22Rv1 (cell line): ENCODE measurements around the gene DYNLT3.

Experiments
- H3K27ac ChIP-seq: fragments of 450-650 bp; 2 replicates; pipeline ENCODE4 v1.5.1; 2017
- ZFX ChIP-seq: fragments of 450-650 bp; IDR thresholded peaks from 2 replicates; pipeline ENCODE4 v1.6.1; 2017; ENCODE audit warnings: antibody characterized with exemption, borderline replicate concordance
- TF ChIP-seq, protein P1 (sequence below): fragments of 450-650 bp; IDR thresholded peaks from 2 replicates; pipeline ENCODE4 v1.5.1; 2017; ENCODE audit warnings: mild to moderate bottlenecking

The DYNLT3 gene

DNA sequence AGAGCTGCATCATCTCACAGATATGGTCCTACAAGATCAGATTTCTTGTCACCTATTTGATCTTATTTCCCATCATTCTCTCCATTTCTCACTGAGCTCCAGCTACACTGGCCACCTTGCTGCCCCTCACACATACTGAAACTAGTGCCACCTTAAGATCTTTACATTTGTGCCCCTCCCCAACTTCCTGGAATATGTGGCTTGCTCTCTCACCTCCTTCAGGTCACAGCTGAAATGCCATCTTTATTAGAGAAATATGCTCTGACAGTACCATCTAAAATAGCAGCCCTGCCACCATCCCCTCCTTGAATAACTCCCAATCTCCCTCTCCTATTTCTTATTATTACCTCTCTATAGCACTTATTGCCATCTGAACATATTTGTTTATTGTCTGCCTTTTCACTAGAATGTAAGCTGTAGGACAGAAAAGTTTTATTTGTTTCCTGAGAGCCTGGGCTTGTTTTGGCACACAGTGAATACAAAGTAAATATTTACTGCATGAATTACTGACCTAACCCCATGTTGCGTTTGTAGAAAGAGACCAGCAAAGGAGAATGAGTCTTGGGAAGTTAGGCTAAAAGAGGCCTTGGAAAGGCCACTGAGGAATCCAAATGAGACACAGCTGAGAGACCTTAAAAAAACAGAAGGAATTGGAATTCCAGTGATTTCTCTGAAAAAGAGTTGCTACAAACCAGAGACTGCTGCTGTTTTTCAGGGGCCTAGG is 22.7 kb downstream of the DYNLT3 start:
- no peak for TF ChIP-seq ZFX
- TF ChIP-seq, protein P1, sequence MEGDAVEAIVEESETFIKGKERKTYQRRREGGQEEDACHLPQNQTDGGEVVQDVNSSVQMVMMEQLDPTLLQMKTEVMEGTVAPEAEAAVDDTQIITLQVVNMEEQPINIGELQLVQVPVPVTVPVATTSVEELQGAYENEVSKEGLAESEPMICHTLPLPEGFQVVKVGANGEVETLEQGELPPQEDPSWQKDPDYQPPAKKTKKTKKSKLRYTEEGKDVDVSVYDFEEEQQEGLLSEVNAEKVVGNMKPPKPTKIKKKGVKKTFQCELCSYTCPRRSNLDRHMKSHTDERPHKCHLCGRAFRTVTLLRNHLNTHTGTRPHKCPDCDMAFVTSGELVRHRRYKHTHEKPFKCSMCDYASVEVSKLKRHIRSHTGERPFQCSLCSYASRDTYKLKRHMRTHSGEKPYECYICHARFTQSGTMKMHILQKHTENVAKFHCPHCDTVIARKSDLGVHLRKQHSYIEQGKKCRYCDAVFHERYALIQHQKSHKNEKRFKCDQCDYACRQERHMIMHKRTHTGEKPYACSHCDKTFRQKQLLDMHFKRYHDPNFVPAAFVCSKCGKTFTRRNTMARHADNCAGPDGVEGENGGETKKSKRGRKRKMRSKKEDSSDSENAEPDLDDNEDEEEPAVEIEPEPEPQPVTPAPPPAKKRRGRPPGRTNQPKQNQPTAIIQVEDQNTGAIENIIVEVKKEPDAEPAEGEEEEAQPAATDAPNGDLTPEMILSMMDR: no peak
- peak overlapping the region; percentile 41 for H3K27ac ChIP-seq

DNA sequence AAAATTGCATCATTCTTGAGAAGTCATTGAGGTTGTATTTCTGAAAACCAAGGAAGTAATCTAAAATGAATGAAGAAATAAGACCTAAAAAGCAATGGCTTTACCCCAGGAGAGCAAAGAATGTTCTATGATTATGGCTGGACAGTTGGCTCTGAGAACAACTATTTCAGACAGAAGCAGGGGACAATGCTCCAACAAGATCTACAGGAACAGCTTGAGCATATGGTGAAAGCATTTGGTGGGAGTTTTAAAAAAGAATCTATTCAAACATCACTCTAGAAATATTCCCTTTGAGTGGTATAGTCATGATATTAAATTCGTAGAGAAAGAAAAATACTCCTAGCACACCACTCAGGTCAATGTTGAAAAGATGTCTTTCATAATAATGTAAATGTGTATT is 26.7 kb downstream of the DYNLT3 start:
- TF ChIP-seq, protein P1: no peak
- TF ChIP-seq ZFX: no peak
- no peak overlapping the region for H3K27ac ChIP-seq

DNA sequence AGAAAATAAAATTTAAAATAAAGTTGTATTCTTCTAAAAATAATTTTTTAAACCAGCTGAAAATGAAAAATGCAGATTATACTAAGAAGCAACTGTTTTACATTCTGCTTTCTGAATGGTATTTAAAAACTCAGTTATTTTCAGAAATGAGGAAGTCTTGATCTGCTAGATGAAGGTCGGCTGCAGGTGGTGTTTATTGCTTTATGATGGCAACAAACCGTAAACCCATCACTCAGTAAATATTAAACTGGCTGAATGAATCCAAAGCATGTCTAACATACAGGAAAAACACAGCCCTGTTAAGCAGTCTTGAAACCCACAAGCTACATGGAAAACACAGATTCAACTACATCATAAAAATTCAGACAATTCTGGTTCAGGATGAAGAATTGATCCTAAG is 29.3 kb downstream of the DYNLT3 start:
- H3K27ac ChIP-seq: no peak overlapping the region
- no peak for TF ChIP-seq ZFX
- TF ChIP-seq, protein P1: no peak

DNA sequence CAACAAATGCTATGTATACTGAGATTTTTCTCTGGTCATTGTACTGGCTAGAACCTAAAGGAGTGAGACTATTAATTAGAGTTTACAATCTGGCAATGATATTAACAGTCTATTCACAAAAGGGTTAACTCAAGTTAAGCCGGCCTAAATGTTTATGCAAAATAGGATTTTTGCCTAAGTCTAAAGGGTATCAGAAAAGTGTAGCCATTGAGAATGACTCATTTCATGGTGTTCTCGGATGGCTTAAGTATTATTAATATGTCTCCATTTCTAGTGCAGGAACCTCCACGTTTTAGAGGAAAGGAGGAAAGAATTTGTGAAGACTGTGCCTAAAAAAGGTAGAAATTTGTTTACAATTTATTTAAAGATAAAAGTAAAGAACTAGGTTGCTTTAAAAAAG is 29.8 kb downstream of the DYNLT3 start:
- TF ChIP-seq, protein P1: no peak
- no peak for TF ChIP-seq ZFX
- H3K27ac ChIP-seq: no peak overlapping the region

DNA sequence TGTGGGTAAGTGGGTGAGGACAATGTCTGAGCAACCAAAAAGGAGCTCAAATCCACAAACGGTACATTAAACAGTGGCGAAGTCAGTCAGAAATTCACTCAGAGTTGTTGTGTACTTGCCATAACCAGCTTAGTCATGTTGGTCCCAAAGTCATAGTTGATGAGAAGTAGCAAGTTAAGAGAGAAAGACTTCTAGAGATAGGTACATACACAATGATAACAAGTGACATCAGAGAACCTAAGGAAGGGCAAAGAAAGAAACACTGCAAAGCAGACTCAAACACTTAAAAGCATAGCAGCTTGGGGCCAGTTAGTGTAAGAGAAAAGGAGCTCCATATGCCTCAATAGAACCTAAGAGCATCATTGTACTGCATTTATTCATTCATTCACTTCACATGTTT is 30.2 kb downstream of the DYNLT3 start:
- TF ChIP-seq, protein P1: no peak
- TF ChIP-seq ZFX: no peak
- no peak overlapping the region for H3K27ac ChIP-seq

DNA sequence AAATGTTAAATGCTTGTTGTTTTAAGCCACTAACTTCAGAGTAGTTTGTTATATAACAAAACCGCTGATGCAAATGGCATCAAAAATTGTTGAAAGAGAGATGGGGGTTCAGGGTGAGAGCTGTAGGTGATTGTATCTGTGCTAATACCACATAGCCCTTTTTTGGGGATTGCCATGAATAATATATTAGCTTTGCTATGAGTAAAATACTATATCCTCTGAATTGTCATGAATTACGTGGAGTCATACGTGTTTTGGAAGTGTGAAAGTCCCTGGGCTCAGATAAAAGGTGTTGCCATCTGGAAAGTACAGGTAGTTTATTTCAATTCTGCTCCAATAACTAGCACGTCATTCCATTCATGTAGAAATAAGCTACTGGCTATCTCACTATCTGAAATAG is 30.6 kb downstream of the DYNLT3 start:
- H3K27ac ChIP-seq: no peak overlapping the region
- no peak for TF ChIP-seq ZFX
- TF ChIP-seq, protein P1: no peak

DNA sequence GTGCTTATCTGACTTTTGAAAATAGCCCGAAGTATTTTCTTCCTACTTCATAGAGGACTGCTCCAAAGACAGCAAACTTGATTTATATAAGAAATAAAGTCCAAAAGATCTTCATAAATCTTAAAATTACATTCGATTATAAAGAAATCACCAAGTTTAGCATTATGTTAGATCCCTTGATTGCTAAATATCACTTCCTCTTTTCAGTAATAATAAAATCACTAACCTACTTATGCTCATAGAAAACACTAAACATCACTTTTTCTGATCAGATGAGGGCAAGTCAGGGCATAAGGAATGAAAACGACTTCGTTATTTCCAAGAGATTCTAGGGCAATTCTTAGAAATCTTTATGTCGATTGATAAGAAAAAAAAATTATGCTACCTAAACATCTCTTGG is 32.0 kb downstream of the DYNLT3 start:
- TF ChIP-seq ZFX: no peak
- TF ChIP-seq, protein P1: no peak
- no peak overlapping the region for H3K27ac ChIP-seq
